Fibroblast of lung (primary cell): ENCODE results near the gene MEG3. TPM values are rescaled to one million over a fixed set of nuclear protein-coding genes. Genes with fewer than 3 reads are reported as not detected.

Experiments used
- DNase-seq, 2 donors: peaks; one replicate each; pipeline versions ENCODE4 v3.0.0 to v3.0.0-alpha.2; 2010; ENCODE audit warnings: low read depth in 2 of 2
- H2AFZ ChIP-seq: 2 replicates; pipeline ENCODE4 v1.5.1; 2012; ENCODE audit warnings: low read length, control low read depth, inconsistent platforms
- H3K27ac ChIP-seq: 2 replicates; pipeline ENCODE4 v1.5.1; 2011; ENCODE audit warnings: low read length, control low read depth; ENCODE audit not compliant: insufficient read depth
- H3K27me3 ChIP-seq: 2 replicates; pipeline ENCODE4 v1.5.1; 2011; ENCODE audit warnings: mild to moderate bottlenecking, low read length; ENCODE audit not compliant: control insufficient read depth, insufficient read depth
- H3K36me3 ChIP-seq: 2 replicates; pipeline ENCODE4 v1.5.1; 2011; ENCODE audit warnings: low read length; ENCODE audit not compliant: control insufficient read depth, insufficient read depth
- H3K4me1 ChIP-seq: 2 replicates; pipeline ENCODE4 v1.5.1; 2011; ENCODE audit warnings: low read length; ENCODE audit not compliant: control insufficient read depth, insufficient read depth; ENCODE audit errors: extremely low read depth
- H3K4me2 ChIP-seq: 2 replicates; pipeline ENCODE4 v1.5.1; 2011; ENCODE audit warnings: low read length, control low read depth; ENCODE audit not compliant: insufficient read depth; ENCODE audit errors: extremely low read depth
- H3K4me3 ChIP-seq, 4 experiments: fragments of 200-600 bp in 1 of 4; sonication (generic) in 1 of 4; replicated peaks in 1 of 4; 2 replicates each; pipeline ENCODE4 v1.5.1; 2011 to 2016; ENCODE audit warnings: low read length in 4 of 4, low read depth in 3 of 4, mild to moderate bottlenecking in 3 of 4, control low read depth in 2 of 4, inconsistent platforms in 1 of 4, mixed read lengths in 1 of 4; ENCODE audit not compliant: insufficient read depth in 1 of 4; ENCODE audit errors: control extremely low read depth in 1 of 4
- H3K79me2 ChIP-seq: 2 replicates; pipeline ENCODE4 v1.5.1; 2012; ENCODE audit warnings: mild to moderate bottlenecking, low read length, inconsistent platforms; ENCODE audit not compliant: control insufficient read depth, insufficient read depth
- H3K9ac ChIP-seq: 2 replicates; pipeline ENCODE4 v1.5.1; 2011; ENCODE audit warnings: mild to moderate bottlenecking, low read length, control low read depth; ENCODE audit not compliant: insufficient read depth
- H3K9me3 ChIP-seq: 2 replicates; pipeline ENCODE4 v1.5.1; 2012; ENCODE audit warnings: low read depth, low read length; ENCODE audit not compliant: control insufficient read depth, insufficient read depth
- H4K20me1 ChIP-seq: 2 replicates; pipeline ENCODE4 v1.5.1; 2011; ENCODE audit warnings: low read length; ENCODE audit not compliant: control insufficient read depth, insufficient read depth; ENCODE audit errors: extremely low read depth
- CTCF ChIP-seq, 2 donors: IDR thresholded peaks in 1 of 2; conservative IDR thresholded peaks in 1 of 2; 1 replicate in 1 of 2; 2 replicates in 1 of 2; pipeline ENCODE4 v1.5.1; 2011 to 2012; ENCODE audit warnings: low read length in 2 of 2, control low read depth in 1 of 2, inconsistent platforms in 1 of 2, low read depth in 1 of 2, mild to moderate bottlenecking in 1 of 2
- EZH2 ChIP-seq: IDR thresholded peaks from 2 replicates; pipeline ENCODE4 v1.5.1; 2012; ENCODE audit warnings: low read length, control low read depth, mild to moderate bottlenecking; ENCODE audit errors: missing control alignments
- polyA plus RNA-seq, 2 donors: library from polyadenylated mRNA; depleted of rRNA in 1 of 2; stranded (reverse) in 1 of 2; unstranded in 1 of 2; fragments of >200 nt; gene quantifications; 2 replicates each; pipeline ENCODE4 v1.2.1, GENCODE V29; 2011 to 2012; ENCODE audit warnings: missing spikeins in 1 of 2
- total RNA-seq: library from RNA; depleted of rRNA; stranded (reverse); fragments of >200 nt; gene quantifications from 2 replicates; pipeline ENCODE4 v1.2.1, GENCODE V29; 2014

Gene MEG3
- total and polyA plus RNA-seq, 2 donors (not counting 1 experiment from before 2014, with no cell fraction given), result 104 to 182 TPM

- H3K4me2 ChIP-seq, result no peak overlapping the region
- TF ChIP-seq CTCF (conservative IDR thresholded peaks at IDR 0.05 in 1 of 2, IDR thresholded peaks at IDR 0.05 in 1 of 2; ENCODE audit: low read depth in 1 of 2, low read length in 2 of 2), result no peak
- TF ChIP-seq EZH2, result no peak
- no peaks in the 10 kb centered on the region for H3K9me3 ChIP-seq
- no peaks in the 10 kb centered on the region for H3K27me3 ChIP-seq
- no peak overlapping the region for H3K27ac ChIP-seq
- H3K36me3 ChIP-seq, result peaks cover 4% of the 10 kb centered on the region
- H2AFZ ChIP-seq, result no peak overlapping the region
- no peaks in the 10 kb centered on the region for H4K20me1 ChIP-seq
- no peak overlapping the region for H3K9ac ChIP-seq
- no peak for DNase-seq
- H3K79me2 ChIP-seq, result no peaks in the 10 kb centered on the region
- H3K4me1 ChIP-seq, result no peaks in the 10 kb centered on the region
- no peak overlapping the region for H3K4me3 ChIP-seq
Measured at GRCh38 chr14:100890061-100890850, 64.3 kb downstream of the MEG3 start.

GRCh38 chr14:100891051-100891450 is 65.1 kb downstream of the MEG3 start:
- no peaks in the 10 kb centered on the region for H3K27me3 ChIP-seq
- no peaks in the 10 kb centered on the region for H3K4me1 ChIP-seq
- no peak overlapping the region for H3K4me3 ChIP-seq
- no peaks in the 10 kb centered on the region for H4K20me1 ChIP-seq
- no peak overlapping the region for H2AFZ ChIP-seq
- no peak for DNase-seq
- no peak overlapping the region for H3K4me2 ChIP-seq
- no peaks in the 10 kb centered on the region for H3K9me3 ChIP-seq
- peaks cover 4% of the 10 kb centered on the region for H3K36me3 ChIP-seq
- no peak for TF ChIP-seq CTCF (conservative IDR thresholded peaks at IDR 0.05 in 1 of 2, IDR thresholded peaks at IDR 0.05 in 1 of 2; ENCODE audit: low read depth in 1 of 2, low read length in 2 of 2)
- no peak for TF ChIP-seq EZH2
- no peak overlapping the region for H3K9ac ChIP-seq
- H3K79me2 ChIP-seq, result no peaks in the 10 kb centered on the region
- H3K27ac ChIP-seq, result no peak overlapping the region

GRCh38 chr14:100891501-100892445 is 65.9 kb downstream of the MEG3 start:
- Histone ChIP-seq H3K36me3 (peaks cover 4% of the 10 kb centered on the region), H3K79me2 (no peaks in the 10 kb centered on the region), H3K9ac (no peak overlapping the region), H3K27ac (no peak overlapping the region), H3K27me3 (no peaks in the 10 kb centered on the region), H3K4me2 (no peak overlapping the region), H2AFZ (no peak overlapping the region), H3K9me3 (no peaks in the 10 kb centered on the region), H3K4me1 (no peaks in the 10 kb centered on the region), H3K4me3 (no peak overlapping the region), H4K20me1 (no peaks in the 10 kb centered on the region)
- TF ChIP-seq EZH2, result no peak
- no peak for TF ChIP-seq CTCF (conservative IDR thresholded peaks at IDR 0.05 in 1 of 2, IDR thresholded peaks at IDR 0.05 in 1 of 2; ENCODE audit: low read depth in 1 of 2, low read length in 2 of 2)
- no peak for DNase-seq
